ENCODE measurements around the gene DIP2C.

GRCh38 chr10:389261-389790 is 300.1 kb downstream of the DIP2C start:
- TF ChIP-seq POLR2A (IDR thresholded peaks at IDR 0.05) (no peak), CTCF (IDR thresholded peaks at IDR 0.05) (no peak)
